IMR-90 (cell line): ENCODE data around the gene KATNIP. TPM values are rescaled to one million over a fixed set of nuclear protein-coding genes. Genes with fewer than 3 reads are reported as not detected.

Source experiments
- ATAC-seq: fragments of 200-7000 bp; cut with Tn5 transposase; 2 replicates; pipeline ENCODE4 v1.9.1; 2020; ENCODE audit warnings: low read depth, mild to moderate bottlenecking, moderate library complexity
- BruUV-seq: library from RNA; stranded (reverse); fragments of 400-500 nt; replicated peaks from 2 replicates; lab custom pipeline; 2021; lab: Mats Ljungman, UMichigan
- CTCF ChIA-PET: fragments of 300-600 bp; formaldehyde crosslinking; extraction: SDS; loops from one replicate; lab custom pipeline; 2021; ENCODE audit warnings: antibody characterized with exemption; lab: Yijun Ruan, JAX
- POLR2A ChIA-PET: fragments of 300-600 bp; sonication (Branson Sonifier 250); formaldehyde crosslinking; loops from one replicate; lab custom pipeline; 2022; ENCODE audit warnings: antibody characterized with exemption; ENCODE audit not compliant: unreplicated experiment; lab: Charles Lee
- DNase-seq: peaks from one replicate; pipeline ENCODE4 v3.0.0; 2013
- H2AFZ ChIP-seq: replicated peaks from 2 replicates; pipeline ENCODE3; 2013; ENCODE audit warnings: low read length, mild to moderate bottlenecking; ENCODE audit not compliant: poor library complexity
- H2AK5ac ChIP-seq: 2 replicates; pipeline ENCODE4 v1.6.1; 2013; ENCODE audit warnings: low read depth, low read length, inconsistent platforms
- H2AK9ac ChIP-seq: replicated peaks from 2 replicates; pipeline ENCODE3; 2013; ENCODE audit warnings: mild to moderate bottlenecking, low read depth, low read length, moderate library complexity; ENCODE audit not compliant: poor library complexity
- H2BK120ac ChIP-seq: 2 replicates; pipeline ENCODE4 v1.6.1; 2013; ENCODE audit warnings: low read depth, low read length, inconsistent platforms
- H2BK15ac ChIP-seq: 3 replicates; pipeline ENCODE4 v1.6.1; 2013; ENCODE audit warnings: low read depth, low read length, inconsistent platforms
- H2BK20ac ChIP-seq: 2 replicates; pipeline ENCODE4 v1.6.1; 2013; ENCODE audit warnings: low read depth, mild to moderate bottlenecking, inconsistent platforms, low read length, moderate library complexity
- H2BK5ac ChIP-seq: 2 replicates; pipeline ENCODE4 v1.6.1; 2013; ENCODE audit warnings: mild to moderate bottlenecking, low read depth, low read length, inconsistent platforms; ENCODE audit not compliant: poor library complexity, severe bottlenecking
- H3K14ac ChIP-seq: replicated peaks from 2 replicates; pipeline ENCODE4 v1.6.1; 2013; ENCODE audit warnings: low read depth, low read length, inconsistent platforms
- H3K18ac ChIP-seq: 2 replicates; pipeline ENCODE4 v1.6.1; 2013; ENCODE audit warnings: low read depth, low read length, control low read depth
- H3K23ac ChIP-seq: 2 replicates; pipeline ENCODE4 v1.6.1; 2013; ENCODE audit warnings: low read depth, low read length, inconsistent platforms
- H3K27ac ChIP-seq: 2 replicates; pipeline ENCODE4 v1.5.1; 2013; ENCODE audit warnings: mild to moderate bottlenecking, control low read depth, low read length; ENCODE audit not compliant: insufficient read depth
- H3K27me3 ChIP-seq: 2 replicates; pipeline ENCODE4 v1.6.1; 2013; ENCODE audit warnings: low read length; ENCODE audit not compliant: control insufficient read depth, insufficient read depth
- H3K36me3 ChIP-seq: 2 replicates; pipeline ENCODE4 v1.6.1; 2013; ENCODE audit warnings: low read length, mixed read lengths; ENCODE audit not compliant: control insufficient read depth, insufficient read depth
- H3K4ac ChIP-seq: 2 replicates; pipeline ENCODE4 v1.6.1; 2013; ENCODE audit warnings: low read depth, low read length, inconsistent platforms
- H3K4me1 ChIP-seq: 2 replicates; pipeline ENCODE4 v1.6.1; 2013; ENCODE audit warnings: low read length, mixed read lengths; ENCODE audit not compliant: control insufficient read depth, insufficient read depth
- H3K4me2 ChIP-seq: 2 replicates; pipeline ENCODE4 v1.6.1; 2013; ENCODE audit warnings: low read depth, mild to moderate bottlenecking, control low read depth, low read length, moderate library complexity
- H3K4me3 ChIP-seq: 2 replicates; pipeline ENCODE4 v1.5.1; 2013; ENCODE audit warnings: low read depth, mild to moderate bottlenecking, control low read depth, low read length, moderate library complexity; ENCODE audit not compliant: insufficient read depth
- H3K56ac ChIP-seq: 2 replicates; pipeline ENCODE4 v1.6.1; 2013; ENCODE audit warnings: low read length, inconsistent platforms; ENCODE audit not compliant: insufficient read depth; ENCODE audit errors: extremely low read depth
- H3K79me1 ChIP-seq, 2 experiments: 2 replicates each; pipeline ENCODE4 v1.6.1; 2013; ENCODE audit warnings: low read length in 2 of 2, inconsistent platforms in 1 of 2, low read depth in 1 of 2
- H3K9ac ChIP-seq: 2 replicates; pipeline ENCODE4 v1.6.1; 2013; ENCODE audit warnings: low read depth, low read length, control low read depth
- H3K9me1 ChIP-seq: 2 replicates; pipeline ENCODE4 v1.6.1; 2013; ENCODE audit warnings: low read length, inconsistent platforms; ENCODE audit not compliant: insufficient read depth
- H3K9me3 ChIP-seq: 2 replicates; pipeline ENCODE4 v1.6.1; 2013; ENCODE audit warnings: low read length; ENCODE audit not compliant: control insufficient read depth, insufficient read depth
- H4K20me1 ChIP-seq: 2 replicates; pipeline ENCODE4 v1.6.1; 2013; ENCODE audit warnings: low read length, inconsistent platforms; ENCODE audit not compliant: insufficient read depth
- H4K5ac ChIP-seq: 2 replicates; pipeline ENCODE4 v1.6.1; 2013; ENCODE audit warnings: mild to moderate bottlenecking, low read depth, low read length, control low read depth
- H4K8ac ChIP-seq, 2 experiments: 2 replicates each; pipeline ENCODE4 v1.6.1; 2013; ENCODE audit warnings: low read depth in 2 of 2, low read length in 2 of 2, control low read depth in 1 of 2, inconsistent platforms in 1 of 2
- H4K91ac ChIP-seq: 2 replicates; pipeline ENCODE4 v1.6.1; 2013; ENCODE audit warnings: low read depth, low read length, inconsistent platforms; ENCODE audit not compliant: insufficient read depth
- BHLHE40 ChIP-seq: fragments of 150-350 bp; IDR thresholded peaks from 2 replicates; pipeline ENCODE4 v1.6.1; 2016; ENCODE audit warnings: mild to moderate bottlenecking, low read depth, low read length
- CEBPB ChIP-seq: IDR thresholded peaks from 2 replicates; pipeline ENCODE4 v1.6.1; 2012; ENCODE audit warnings: low read depth, low read length, improper control_type of control experiment
- CHD1 ChIP-seq: IDR thresholded peaks from 2 replicates; pipeline ENCODE4 v1.6.1; 2012; ENCODE audit warnings: low read depth, low read length, improper control_type of control experiment
- CTCF ChIP-seq: conservative IDR thresholded peaks from 2 replicates; pipeline ENCODE4 v1.5.1; 2012; ENCODE audit warnings: mild to moderate bottlenecking, low read depth, low read length, improper control_type of control experiment
- ELK1 ChIP-seq: fragments of 150-350 bp; IDR thresholded peaks from 2 replicates; pipeline ENCODE4 v1.6.1; 2016; ENCODE audit warnings: low read depth, mild to moderate bottlenecking, low read length, moderate library complexity, borderline replicate concordance
- FOS ChIP-seq: fragments of 150-350 bp; IDR thresholded peaks from 2 replicates; pipeline ENCODE4 v1.6.1; 2016; ENCODE audit warnings: low read depth, low read length
- MAFK ChIP-seq: IDR thresholded peaks from 2 replicates; pipeline ENCODE4 v1.6.1; 2012; ENCODE audit warnings: low read depth, low read length, improper control_type of control experiment
- MAZ ChIP-seq: IDR thresholded peaks from 2 replicates; pipeline ENCODE4 v1.6.1; 2012; ENCODE audit warnings: low read depth, mild to moderate bottlenecking, low read length, improper control_type of control experiment, moderate library complexity, borderline replicate concordance
- MXI1 ChIP-seq: IDR thresholded peaks from 2 replicates; pipeline ENCODE4 v1.6.1; 2012; ENCODE audit warnings: low read depth, mild to moderate bottlenecking, low read length, moderate library complexity, borderline replicate concordance
- NFE2L2 ChIP-seq: fragments of 150-350 bp; IDR thresholded peaks from 2 replicates; pipeline ENCODE4 v1.6.1; 2016; ENCODE audit warnings: low read depth, mild to moderate bottlenecking, low read length
- POLR2A ChIP-seq: IDR thresholded peaks from 2 replicates; pipeline ENCODE4 v1.6.1; 2012; ENCODE audit warnings: mild to moderate bottlenecking, low read depth, low read length
- RAD21 ChIP-seq: IDR thresholded peaks from 2 replicates; pipeline ENCODE4 v1.6.1; 2012; ENCODE audit warnings: low read length, improper control_type of control experiment
- RCOR1 ChIP-seq: IDR thresholded peaks from 2 replicates; pipeline ENCODE4 v1.6.1; 2012; ENCODE audit warnings: mild to moderate bottlenecking, low read length, improper control_type of control experiment; ENCODE audit not compliant: insufficient replicate concordance
- RFX5 ChIP-seq: IDR thresholded peaks from 2 replicates; pipeline ENCODE4 v1.8.0; 2012; ENCODE audit warnings: low read depth, mild to moderate bottlenecking, low read length, moderate library complexity
- SMC3 ChIP-seq: fragments of 150-350 bp; IDR thresholded peaks from 2 replicates; pipeline ENCODE4 v1.6.1; 2016; ENCODE audit warnings: low read depth, mild to moderate bottlenecking, antibody characterized with exemption, low read length, moderate library complexity
- WGBS, 2 experiments: methylation state at CpG; one replicate each; pipeline versions ENCODE4 v1.1.5 to v1.1.7; 2013; ENCODE audit warnings: missing lambda C conversion rate in 2 of 2; ENCODE audit not compliant: insufficient read length in 1 of 2; ENCODE audit errors: extremely low coverage in 2 of 2; 5-methylcytosine and 5-hydroxymethylcytosine counted together
- dilution Hi-C: fragments of 300-500 bp; cut with HindIII; formaldehyde crosslinking; loops from one replicate; pipeline ENCODE4 v1.14.3; 2018; ENCODE audit warnings: low sequenced_read_pairs; ENCODE audit not compliant: unreplicated experiment
- in situ Hi-C: fragments of 300-500 bp; cut with MboI; formaldehyde crosslinking; loops from 3 replicates; pipeline ENCODE4 v1.14.3; 2019; ENCODE audit warnings: low sequenced_read_pairs, inconsistent platforms, mixed read lengths
- intact Hi-C: fragments of 100-400 bp; cut with micrococcal nuclease; formaldehyde crosslinking; loops from 2 replicates; pipeline ENCODE4 v1.10.0; 2022
- polyA plus RNA-seq, 3 experiments: library from polyadenylated mRNA; depleted of rRNA; stranded (reverse); fragments of >200 nt; gene quantifications; 2 replicates each; pipeline ENCODE4 v1.2.3, GENCODE V29; 2012; ENCODE audit warnings: low replicate concordance in 1 of 3
- total RNA-seq: library from RNA; depleted of rRNA; stranded (reverse); fragments of >200 nt; gene quantifications from 2 replicates; pipeline ENCODE4 v1.2.3, GENCODE V29; 2012
- TF ChIP-seq, protein P1 (sequence below): fragments of 150-350 bp; IDR thresholded peaks from 2 replicates; pipeline ENCODE4 v1.6.1; 2017; ENCODE audit warnings: mild to moderate bottlenecking, antibody characterized with exemption, low read length, low read depth

Gene KATNIP
- total and polyA plus RNA-seq, 2 of the 4 experiments (the other 2 are of a cell fraction), result 16.7 to 18.6 TPM

- TF ChIP-seq BHLHE40 (no peak), CTCF (no peak), POLR2A (no peak), MAFK (no peak), FOS (no peak), RFX5 (no peak), CHD1 (no peak), RCOR1 (no peak), RAD21 (no peak), CEBPB (no peak), MAZ (no peak), SMC3 (no peak), ELK1 (no peak), MXI1 (no peak), NFE2L2 (no peak)
- TF ChIP-seq, protein P1, sequence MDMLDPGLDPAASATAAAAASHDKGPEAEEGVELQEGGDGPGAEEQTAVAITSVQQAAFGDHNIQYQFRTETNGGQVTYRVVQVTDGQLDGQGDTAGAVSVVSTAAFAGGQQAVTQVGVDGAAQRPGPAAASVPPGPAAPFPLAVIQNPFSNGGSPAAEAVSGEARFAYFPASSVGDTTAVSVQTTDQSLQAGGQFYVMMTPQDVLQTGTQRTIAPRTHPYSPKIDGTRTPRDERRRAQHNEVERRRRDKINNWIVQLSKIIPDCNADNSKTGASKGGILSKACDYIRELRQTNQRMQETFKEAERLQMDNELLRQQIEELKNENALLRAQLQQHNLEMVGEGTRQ, result no peak
- POLR2A ChIA-PET, result no interaction called here
- no TSS peak for BruUV-seq
Observed at GRCh38 chr16:27598220-27598619, 48.3 kb downstream of the KATNIP start.

More at GRCh38 chr16:27598220-27598619, 48.3 kb downstream of the KATNIP start:
- ATAC-seq (no peak), DNase-seq (no peak)
- Histone ChIP-seq H3K18ac (no peak overlapping the region), H3K4me3 (no peak overlapping the region), H2AK9ac (no peak overlapping the region), H3K9me3 (no peaks in the 10 kb centered on the region), H3K9ac (no peak overlapping the region), H4K20me1 (no peaks in the 10 kb centered on the region), H3K4ac (no peak overlapping the region), H2AK5ac (no peak overlapping the region), H2BK15ac (no peak overlapping the region), H3K36me3 (peaks cover 5% of the 10 kb centered on the region), H3K23ac (no peak overlapping the region), H2BK5ac (no peak overlapping the region), H3K27ac (no peak overlapping the region), H3K4me2 (no peak overlapping the region), H3K14ac (no peak overlapping the region), H2AFZ (no peak overlapping the region), H4K5ac (no peak overlapping the region), H4K91ac (no peak overlapping the region), H3K27me3 (no peaks in the 10 kb centered on the region), H3K56ac (no peak overlapping the region), H3K4me1 (peaks cover 5% of the 10 kb centered on the region; the same call in 1 of the 2 replicates), H3K79me1 (no peaks in the 10 kb centered on the region; a peak in 1 of 4 replicates), H4K8ac (no peak overlapping the region), H2BK120ac (no peak overlapping the region), H2BK20ac (no peak overlapping the region), H3K9me1 (peaks cover 11% of the 10 kb centered on the region; the same call in 1 of the 2 replicates)
- intact Hi-C loops (no loop called here), in situ Hi-C loops (no loop called here), dilution Hi-C loops (no loop called here)
- WGBS, 2 experiments, result 85% methylated on average over 4 of the region's 6 CpGs; no CpG with 5 or more reads in 1 of the 2 experiments
- CTCF ChIA-PET, result interaction anchor here (0.6 kb wide), 1 partner anchor 19 kb away, joined by 4 read pairs; no protein-coding TSS in a partner anchor
